ENCODE results near the gene BCAR1.

DNA sequence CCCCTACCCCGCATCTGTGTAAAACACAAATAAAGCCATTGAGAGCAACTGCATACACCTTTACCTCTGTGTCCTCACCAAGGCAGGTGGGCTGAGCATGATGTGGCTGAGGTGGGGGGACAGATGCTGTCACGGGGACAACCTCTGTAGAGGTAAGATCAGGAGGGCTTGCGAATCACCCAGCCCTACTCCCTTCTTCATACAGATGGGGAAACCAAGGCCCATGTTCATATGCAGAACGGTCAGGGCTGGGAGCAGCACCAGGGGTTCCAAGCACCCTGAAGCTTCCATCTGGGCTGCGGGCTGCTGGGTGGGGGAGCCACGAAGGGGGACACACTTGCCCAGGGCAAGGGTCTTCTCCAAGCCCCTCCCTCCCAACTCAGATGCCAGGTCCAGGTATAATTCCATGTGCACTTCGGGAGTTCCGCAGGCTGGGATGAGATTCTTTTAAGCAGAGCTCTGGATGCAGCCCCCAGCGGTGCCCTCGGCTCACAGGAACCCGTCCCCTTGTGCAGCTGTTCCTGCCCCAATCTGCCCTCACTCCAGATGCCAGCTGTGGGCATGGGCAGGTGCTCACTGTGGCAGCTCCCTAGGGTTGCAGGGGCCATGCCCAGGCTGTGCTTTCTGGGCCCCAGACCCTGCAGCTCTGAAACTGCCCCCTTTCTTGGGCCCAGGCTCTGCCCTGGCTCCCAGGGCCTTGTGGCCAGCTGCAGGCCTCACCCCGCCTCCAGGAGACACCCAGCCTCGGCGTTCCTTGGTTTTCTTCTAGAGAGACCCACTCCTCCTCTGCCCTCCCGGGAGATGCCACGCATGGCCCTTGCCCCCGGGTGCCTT lies 23.1 kb downstream of the BCAR1 start:
- TF ChIP-seq, protein P1, sequence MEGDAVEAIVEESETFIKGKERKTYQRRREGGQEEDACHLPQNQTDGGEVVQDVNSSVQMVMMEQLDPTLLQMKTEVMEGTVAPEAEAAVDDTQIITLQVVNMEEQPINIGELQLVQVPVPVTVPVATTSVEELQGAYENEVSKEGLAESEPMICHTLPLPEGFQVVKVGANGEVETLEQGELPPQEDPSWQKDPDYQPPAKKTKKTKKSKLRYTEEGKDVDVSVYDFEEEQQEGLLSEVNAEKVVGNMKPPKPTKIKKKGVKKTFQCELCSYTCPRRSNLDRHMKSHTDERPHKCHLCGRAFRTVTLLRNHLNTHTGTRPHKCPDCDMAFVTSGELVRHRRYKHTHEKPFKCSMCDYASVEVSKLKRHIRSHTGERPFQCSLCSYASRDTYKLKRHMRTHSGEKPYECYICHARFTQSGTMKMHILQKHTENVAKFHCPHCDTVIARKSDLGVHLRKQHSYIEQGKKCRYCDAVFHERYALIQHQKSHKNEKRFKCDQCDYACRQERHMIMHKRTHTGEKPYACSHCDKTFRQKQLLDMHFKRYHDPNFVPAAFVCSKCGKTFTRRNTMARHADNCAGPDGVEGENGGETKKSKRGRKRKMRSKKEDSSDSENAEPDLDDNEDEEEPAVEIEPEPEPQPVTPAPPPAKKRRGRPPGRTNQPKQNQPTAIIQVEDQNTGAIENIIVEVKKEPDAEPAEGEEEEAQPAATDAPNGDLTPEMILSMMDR (conservative IDR thresholded peaks at IDR 0.05; ENCODE audit: low read depth in 2 of 2): no peak
- TF ChIP-seq POLR2AphosphoS5 (IDR thresholded peaks at IDR 0.05; ENCODE audit: low read depth): no peak
- TF ChIP-seq EZH2 (IDR thresholded peaks at IDR 0.05; ENCODE audit: low read depth, unreplicated experiment): no peak
- TF ChIP-seq ZNF114 (CRISPR knock-in tag; IDR thresholded peaks at IDR 0.05): no peak
- no peak for TF ChIP-seq EZH2phosphoT487 (IDR thresholded peaks at IDR 0.05; ENCODE audit: unreplicated experiment)
- TF ChIP-seq CREB1 (CRISPR knock-in tag; IDR thresholded peaks at IDR 0.05; ENCODE audit: low read depth): no peak
- TF ChIP-seq, protein P2, sequence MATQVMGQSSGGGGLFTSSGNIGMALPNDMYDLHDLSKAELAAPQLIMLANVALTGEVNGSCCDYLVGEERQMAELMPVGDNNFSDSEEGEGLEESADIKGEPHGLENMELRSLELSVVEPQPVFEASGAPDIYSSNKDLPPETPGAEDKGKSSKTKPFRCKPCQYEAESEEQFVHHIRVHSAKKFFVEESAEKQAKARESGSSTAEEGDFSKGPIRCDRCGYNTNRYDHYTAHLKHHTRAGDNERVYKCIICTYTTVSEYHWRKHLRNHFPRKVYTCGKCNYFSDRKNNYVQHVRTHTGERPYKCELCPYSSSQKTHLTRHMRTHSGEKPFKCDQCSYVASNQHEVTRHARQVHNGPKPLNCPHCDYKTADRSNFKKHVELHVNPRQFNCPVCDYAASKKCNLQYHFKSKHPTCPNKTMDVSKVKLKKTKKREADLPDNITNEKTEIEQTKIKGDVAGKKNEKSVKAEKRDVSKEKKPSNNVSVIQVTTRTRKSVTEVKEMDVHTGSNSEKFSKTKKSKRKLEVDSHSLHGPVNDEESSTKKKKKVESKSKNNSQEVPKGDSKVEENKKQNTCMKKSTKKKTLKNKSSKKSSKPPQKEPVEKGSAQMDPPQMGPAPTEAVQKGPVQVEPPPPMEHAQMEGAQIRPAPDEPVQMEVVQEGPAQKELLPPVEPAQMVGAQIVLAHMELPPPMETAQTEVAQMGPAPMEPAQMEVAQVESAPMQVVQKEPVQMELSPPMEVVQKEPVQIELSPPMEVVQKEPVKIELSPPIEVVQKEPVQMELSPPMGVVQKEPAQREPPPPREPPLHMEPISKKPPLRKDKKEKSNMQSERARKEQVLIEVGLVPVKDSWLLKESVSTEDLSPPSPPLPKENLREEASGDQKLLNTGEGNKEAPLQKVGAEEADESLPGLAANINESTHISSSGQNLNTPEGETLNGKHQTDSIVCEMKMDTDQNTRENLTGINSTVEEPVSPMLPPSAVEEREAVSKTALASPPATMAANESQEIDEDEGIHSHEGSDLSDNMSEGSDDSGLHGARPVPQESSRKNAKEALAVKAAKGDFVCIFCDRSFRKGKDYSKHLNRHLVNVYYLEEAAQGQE (IDR thresholded peaks at IDR 0.05; ENCODE audit: unreplicated experiment): no peak
- TF ChIP-seq, protein P3, sequence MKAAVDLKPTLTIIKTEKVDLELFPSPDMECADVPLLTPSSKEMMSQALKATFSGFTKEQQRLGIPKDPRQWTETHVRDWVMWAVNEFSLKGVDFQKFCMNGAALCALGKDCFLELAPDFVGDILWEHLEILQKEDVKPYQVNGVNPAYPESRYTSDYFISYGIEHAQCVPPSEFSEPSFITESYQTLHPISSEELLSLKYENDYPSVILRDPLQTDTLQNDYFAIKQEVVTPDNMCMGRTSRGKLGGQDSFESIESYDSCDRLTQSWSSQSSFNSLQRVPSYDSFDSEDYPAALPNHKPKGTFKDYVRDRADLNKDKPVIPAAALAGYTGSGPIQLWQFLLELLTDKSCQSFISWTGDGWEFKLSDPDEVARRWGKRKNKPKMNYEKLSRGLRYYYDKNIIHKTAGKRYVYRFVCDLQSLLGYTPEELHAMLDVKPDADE (IDR thresholded peaks at IDR 0.05): no peak
- no peak for TF ChIP-seq ZNF331 (CRISPR knock-in tag; IDR thresholded peaks at IDR 0.05; ENCODE audit: low read depth)
- TF ChIP-seq JUNB (IDR thresholded peaks at IDR 0.05; ENCODE audit: unreplicated experiment): no peak
- TF ChIP-seq STAT1 (IDR thresholded peaks at IDR 0.05; ENCODE audit: unreplicated experiment): no peak
- TF ChIP-seq, protein P4, sequence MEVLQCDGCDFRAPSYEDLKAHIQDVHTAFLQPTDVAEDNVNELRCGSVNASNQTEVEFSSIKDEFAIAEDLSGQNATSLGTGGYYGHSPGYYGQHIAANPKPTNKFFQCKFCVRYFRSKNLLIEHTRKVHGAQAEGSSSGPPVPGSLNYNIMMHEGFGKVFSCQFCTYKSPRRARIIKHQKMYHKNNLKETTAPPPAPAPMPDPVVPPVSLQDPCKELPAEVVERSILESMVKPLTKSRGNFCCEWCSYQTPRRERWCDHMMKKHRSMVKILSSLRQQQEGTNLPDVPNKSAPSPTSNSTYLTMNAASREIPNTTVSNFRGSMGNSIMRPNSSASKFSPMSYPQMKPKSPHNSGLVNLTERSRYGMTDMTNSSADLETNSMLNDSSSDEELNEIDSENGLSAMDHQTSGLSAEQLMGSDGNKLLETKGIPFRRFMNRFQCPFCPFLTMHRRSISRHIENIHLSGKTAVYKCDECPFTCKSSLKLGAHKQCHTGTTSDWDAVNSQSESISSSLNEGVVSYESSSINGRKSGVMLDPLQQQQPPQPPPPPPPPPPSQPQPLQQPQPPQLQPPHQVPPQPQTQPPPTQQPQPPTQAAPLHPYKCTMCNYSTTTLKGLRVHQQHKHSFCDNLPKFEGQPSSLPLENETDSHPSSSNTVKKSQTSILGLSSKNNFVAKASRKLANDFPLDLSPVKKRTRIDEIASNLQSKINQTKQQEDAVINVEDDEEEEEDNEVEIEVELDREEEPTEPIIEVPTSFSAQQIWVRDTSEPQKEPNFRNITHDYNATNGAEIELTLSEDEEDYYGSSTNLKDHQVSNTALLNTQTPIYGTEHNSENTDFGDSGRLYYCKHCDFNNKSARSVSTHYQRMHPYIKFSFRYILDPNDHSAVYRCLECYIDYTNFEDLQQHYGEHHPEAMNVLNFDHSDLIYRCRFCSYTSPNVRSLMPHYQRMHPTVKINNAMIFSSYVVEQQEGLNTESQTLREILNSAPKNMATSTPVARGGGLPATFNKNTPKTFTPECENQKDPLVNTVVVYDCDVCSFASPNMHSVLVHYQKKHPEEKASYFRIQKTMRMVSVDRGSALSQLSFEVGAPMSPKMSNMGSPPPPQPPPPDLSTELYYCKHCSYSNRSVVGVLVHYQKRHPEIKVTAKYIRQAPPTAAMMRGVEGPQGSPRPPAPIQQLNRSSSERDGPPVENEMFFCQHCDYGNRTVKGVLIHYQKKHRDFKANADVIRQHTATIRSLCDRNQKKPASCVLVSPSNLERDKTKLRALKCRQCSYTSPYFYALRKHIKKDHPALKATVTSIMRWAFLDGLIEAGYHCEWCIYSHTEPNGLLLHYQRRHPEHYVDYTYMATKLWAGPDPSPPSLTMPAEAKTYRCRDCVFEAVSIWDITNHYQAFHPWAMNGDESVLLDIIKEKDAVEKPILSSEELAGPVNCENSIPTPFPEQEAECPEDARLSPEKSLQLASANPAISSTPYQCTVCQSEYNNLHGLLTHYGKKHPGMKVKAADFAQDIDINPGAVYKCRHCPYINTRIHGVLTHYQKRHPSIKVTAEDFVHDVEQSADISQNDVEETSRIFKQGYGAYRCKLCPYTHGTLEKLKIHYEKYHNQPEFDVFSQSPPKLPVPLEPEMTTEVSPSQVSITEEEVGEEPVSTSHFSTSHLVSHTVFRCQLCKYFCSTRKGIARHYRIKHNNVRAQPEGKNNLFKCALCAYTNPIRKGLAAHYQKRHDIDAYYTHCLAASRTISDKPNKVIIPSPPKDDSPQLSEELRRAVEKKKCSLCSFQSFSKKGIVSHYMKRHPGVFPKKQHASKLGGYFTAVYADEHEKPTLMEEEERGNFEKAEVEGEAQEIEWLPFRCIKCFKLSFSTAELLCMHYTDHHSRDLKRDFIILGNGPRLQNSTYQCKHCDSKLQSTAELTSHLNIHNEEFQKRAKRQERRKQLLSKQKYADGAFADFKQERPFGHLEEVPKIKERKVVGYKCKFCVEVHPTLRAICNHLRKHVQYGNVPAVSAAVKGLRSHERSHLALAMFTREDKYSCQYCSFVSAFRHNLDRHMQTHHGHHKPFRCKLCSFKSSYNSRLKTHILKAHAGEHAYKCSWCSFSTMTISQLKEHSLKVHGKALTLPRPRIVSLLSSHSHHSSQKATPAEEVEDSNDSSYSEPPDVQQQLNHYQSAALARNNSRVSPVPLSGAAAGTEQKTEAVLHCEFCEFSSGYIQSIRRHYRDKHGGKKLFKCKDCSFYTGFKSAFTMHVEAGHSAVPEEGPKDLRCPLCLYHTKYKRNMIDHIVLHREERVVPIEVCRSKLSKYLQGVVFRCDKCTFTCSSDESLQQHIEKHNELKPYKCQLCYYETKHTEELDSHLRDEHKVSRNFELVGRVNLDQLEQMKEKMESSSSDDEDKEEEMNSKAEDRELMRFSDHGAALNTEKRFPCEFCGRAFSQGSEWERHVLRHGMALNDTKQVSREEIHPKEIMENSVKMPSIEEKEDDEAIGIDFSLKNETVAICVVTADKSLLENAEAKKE (CRISPR knock-in tag; IDR thresholded peaks at IDR 0.05): no peak
- TF ChIP-seq NANOG (IDR thresholded peaks at IDR 0.05; ENCODE audit: borderline replicate concordance): no peak
